SK-N-MC (cell line): ENCODE data around the gene GUCY1A1.

Source experiments
- DNase-seq: peaks from one replicate; pipeline ENCODE4 v3.0.0-alpha.2; 2011; ENCODE audit warnings: low read depth, low spot score
- H3K27ac ChIP-seq: fragments of 200-600 bp; sonication (generic); 2 replicates; pipeline ENCODE4 v1.5.1; 2016; ENCODE audit warnings: mixed run types
- H3K36me3 ChIP-seq: fragments of 200-600 bp; sonication (generic); 2 replicates; pipeline ENCODE4 v1.6.1; 2017; ENCODE audit warnings: antibody characterized with exemption, low read length, mixed read lengths; ENCODE audit not compliant: insufficient read depth
- H3K4me3 ChIP-seq: fragments of 200-600 bp; sonication (generic); 2 replicates; pipeline ENCODE4 v1.5.1; 2016
- H3K9ac ChIP-seq: fragments of 200-600 bp; sonication (generic); 2 replicates; pipeline ENCODE4 v1.8.0; 2017; ENCODE audit warnings: mixed run types, mixed read lengths; ENCODE audit not compliant: insufficient read length
- H3K9me3 ChIP-seq: fragments of 200-600 bp; sonication (generic); 2 replicates; pipeline ENCODE4 v1.6.1; 2017; ENCODE audit warnings: low read depth, mild to moderate bottlenecking, antibody characterized with exemption, low read length, moderate library complexity, mixed read lengths
- EZH2 ChIP-seq: fragments of 200-600 bp; sonication (generic); IDR thresholded peaks from one replicate; pipeline ENCODE4 v1.6.1; 2017; ENCODE audit warnings: antibody characterized with exemption
- FOXP2 ChIP-seq: optimal IDR thresholded peaks from 2 replicates; pipeline ENCODE3; 2011; ENCODE audit warnings: mild to moderate bottlenecking, moderate library complexity; ENCODE audit not compliant: insufficient read depth; ENCODE audit errors: extremely low read length, control extremely low read depth
- POLR2AphosphoS5 ChIP-seq: IDR thresholded peaks from 2 replicates; pipeline ENCODE4 v1.6.1; 2012; ENCODE audit warnings: mild to moderate bottlenecking, low read depth, low read length, borderline replicate concordance

The GUCY1A1 gene

DNA sequence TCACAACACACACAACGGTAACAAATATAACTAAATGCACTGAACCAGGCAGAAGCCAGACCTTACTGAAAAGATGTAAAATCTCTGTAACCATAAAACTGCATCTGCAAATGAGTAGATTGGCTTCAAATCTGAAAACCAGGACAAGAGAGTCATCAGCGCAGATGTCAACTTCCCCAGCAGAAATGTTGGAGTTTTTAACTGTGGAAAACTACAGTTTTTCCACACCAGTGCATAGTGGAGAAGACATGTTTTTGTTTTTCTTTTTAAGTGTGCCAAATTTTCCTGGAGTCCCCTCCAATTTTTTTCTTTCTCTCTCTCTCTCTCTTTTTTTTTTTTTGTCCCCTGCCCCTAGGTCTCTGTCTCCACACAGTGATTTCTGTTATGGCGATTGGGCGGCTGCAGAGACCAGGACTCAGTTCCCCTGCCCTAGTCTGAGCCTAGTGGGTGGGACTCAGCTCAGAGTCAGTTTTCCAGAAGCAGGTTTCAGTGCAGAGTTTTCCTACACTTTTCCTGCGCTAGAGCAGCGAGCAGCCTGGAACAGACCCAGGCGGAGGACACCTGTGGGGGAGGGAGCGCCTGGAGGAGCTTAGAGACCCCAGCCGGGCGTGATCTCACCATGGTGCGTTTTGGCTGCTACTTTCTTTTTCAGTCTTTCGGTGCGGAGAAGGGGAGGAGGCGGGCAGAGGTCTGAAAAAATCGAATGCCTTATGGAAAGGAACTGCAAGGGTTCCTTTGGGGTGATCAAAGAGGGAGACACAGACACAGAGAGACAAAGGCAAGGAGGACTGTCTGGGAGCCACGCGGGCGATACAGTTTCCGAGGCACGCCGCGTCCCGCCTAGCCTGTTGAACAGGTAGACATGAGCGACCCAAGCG, at the start of gene GUCY1A1:
TSS of gene GUCY1A1 (plus strand) at position 505 of the 878 bp plus-strand sequence. CDS start 30,020 bp downstream, outside the sequence.
- Histone ChIP-seq H3K27ac (no peak within 1 kb of the TSS), H3K4me3 (peak within 1 kb of the TSS; percentile 83), H3K9ac (peak within 1 kb of the TSS; percentile 77), H3K9me3 (no peaks in the 10 kb centered on the region), H3K36me3 (no peaks in the 10 kb centered on the region)
- TF ChIP-seq POLR2AphosphoS5 (no peak), FOXP2 (no peak), EZH2 (no peak)
- no peak for DNase-seq

GRCh38 chr4:155617296-155617695, 49.4 kb upstream of the GUCY1A1 start:
- no peak overlapping the region for H3K4me3 ChIP-seq
- TF ChIP-seq FOXP2 (no peak), EZH2 (no peak), POLR2AphosphoS5 (no peak)
- H3K27ac ChIP-seq, result no peak overlapping the region
- DNase-seq, result no peak
- H3K36me3 ChIP-seq, result no peaks in the 10 kb centered on the region
- 0 out of 2 replicates have a peak, but pooled peaks cover 3% of the 10 kb centered on the region for H3K9me3 ChIP-seq
- no peak overlapping the region for H3K9ac ChIP-seq

GRCh38 chr4:155618183-155618838, 48.3 kb upstream of the GUCY1A1 start:
- TF ChIP-seq EZH2 (no peak), FOXP2 (no peak), POLR2AphosphoS5 (no peak)
- Histone ChIP-seq H3K4me3 (no peak overlapping the region), H3K9me3 (0 out of 2 replicates have a peak, but pooled peaks cover 3% of the 10 kb centered on the region), H3K36me3 (no peaks in the 10 kb centered on the region), H3K9ac (no peak overlapping the region), H3K27ac (no peak overlapping the region)
- DNase-seq, result no peak

GRCh38 chr4:155620637-155621036, 46.0 kb upstream of the GUCY1A1 start:
- no peaks in the 10 kb centered on the region for H3K36me3 ChIP-seq
- H3K9ac ChIP-seq, result no peak overlapping the region
- H3K27ac ChIP-seq, result no peak overlapping the region
- no peak for TF ChIP-seq FOXP2
- TF ChIP-seq POLR2AphosphoS5, result no peak
- no peak for TF ChIP-seq EZH2
- no peak for DNase-seq
- no peaks in the 10 kb centered on the region for H3K9me3 ChIP-seq
- no peak overlapping the region for H3K4me3 ChIP-seq

DNA sequence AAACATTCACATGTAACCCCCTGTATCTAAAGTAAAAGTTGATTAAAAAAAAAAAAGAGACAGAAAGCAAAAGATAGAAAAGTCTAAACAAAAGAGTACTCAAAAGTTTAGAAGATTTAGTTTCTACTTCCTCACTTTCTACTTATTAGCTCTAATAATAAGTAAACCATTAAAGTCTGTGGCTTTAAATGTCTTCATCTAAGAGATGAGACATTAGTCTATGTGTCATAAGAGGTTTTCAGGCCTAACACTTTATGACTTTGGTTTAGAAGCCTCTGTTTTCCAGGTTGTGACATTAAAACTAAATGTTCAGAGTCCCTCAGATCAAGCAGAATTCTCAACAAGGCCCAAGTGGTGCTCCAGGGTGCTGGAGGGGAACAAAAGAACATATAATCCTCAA, 42.2 kb upstream of the GUCY1A1 start:
- Histone ChIP-seq H3K9me3 (no peaks in the 10 kb centered on the region), H3K9ac (no peak overlapping the region), H3K4me3 (no peak overlapping the region), H3K27ac (no peak overlapping the region), H3K36me3 (no peaks in the 10 kb centered on the region)
- TF ChIP-seq EZH2, result no peak
- TF ChIP-seq POLR2AphosphoS5, result no peak
- TF ChIP-seq FOXP2, result no peak
- DNase-seq, result no peak

DNA sequence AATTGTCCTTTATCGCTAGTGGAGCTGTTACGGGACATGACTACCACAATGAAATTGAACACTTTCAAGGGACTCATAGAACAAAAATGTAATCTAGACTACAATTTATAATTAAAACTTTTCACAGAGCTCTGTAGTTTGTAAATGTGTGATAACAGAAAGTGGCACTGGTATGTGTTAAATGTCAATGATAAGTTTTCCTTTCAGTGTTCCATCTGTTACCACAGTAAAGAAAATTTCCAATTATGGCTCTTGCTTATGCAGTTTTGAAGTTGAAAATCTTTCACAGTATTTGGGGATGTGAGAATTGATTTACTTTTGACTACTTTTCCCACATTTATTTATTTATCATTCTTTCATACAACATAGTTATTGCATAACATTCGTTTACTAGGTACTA, 40.1 kb upstream of the GUCY1A1 start:
- no peak overlapping the region for H3K9ac ChIP-seq
- no peak for TF ChIP-seq POLR2AphosphoS5
- no peak for TF ChIP-seq FOXP2
- no peak for TF ChIP-seq EZH2
- no peaks in the 10 kb centered on the region for H3K9me3 ChIP-seq
- no peak for DNase-seq
- no peaks in the 10 kb centered on the region for H3K36me3 ChIP-seq
- no peak overlapping the region for H3K4me3 ChIP-seq
- H3K27ac ChIP-seq, result no peak overlapping the region

DNA sequence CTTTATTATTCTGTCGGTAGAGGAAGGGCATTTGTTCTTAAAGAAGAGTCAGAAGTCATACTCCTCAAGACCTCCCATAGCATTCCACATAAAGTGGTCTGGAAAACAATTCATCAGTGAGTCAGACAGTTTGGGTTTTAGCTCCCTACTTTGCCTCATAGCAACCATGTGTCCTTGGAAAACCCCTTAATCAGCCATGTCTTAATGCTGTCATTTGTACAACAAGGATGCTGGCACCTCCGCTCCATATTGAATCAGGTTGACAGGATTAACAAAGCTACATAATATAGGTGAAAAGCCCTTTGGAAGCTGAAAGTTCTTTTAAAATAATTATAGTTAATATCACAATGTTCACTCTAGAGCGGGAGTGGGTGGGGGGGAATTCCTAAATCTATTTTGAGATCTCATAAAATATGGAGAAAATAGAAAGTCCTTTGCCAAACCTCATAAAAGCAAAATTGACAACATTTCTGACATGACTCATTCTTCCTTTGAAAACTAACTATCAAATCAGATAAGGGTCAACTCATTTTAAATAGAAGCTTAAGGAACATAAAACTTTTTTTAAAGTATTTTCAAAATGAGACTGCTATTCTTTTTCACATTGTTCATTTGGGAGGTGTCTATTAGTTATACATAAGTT, 37.3 kb upstream of the GUCY1A1 start:
- H3K9me3 ChIP-seq, result no peaks in the 10 kb centered on the region
- no peak overlapping the region; the same call in 1 of the 2 replicates for H3K4me3 ChIP-seq
- no peak for DNase-seq
- no peaks in the 10 kb centered on the region for H3K36me3 ChIP-seq
- H3K9ac ChIP-seq, result no peak overlapping the region
- H3K27ac ChIP-seq, result peak overlapping the region; percentile 88
- TF ChIP-seq FOXP2 (no peak), EZH2 (no peak), POLR2AphosphoS5 (no peak)

DNA sequence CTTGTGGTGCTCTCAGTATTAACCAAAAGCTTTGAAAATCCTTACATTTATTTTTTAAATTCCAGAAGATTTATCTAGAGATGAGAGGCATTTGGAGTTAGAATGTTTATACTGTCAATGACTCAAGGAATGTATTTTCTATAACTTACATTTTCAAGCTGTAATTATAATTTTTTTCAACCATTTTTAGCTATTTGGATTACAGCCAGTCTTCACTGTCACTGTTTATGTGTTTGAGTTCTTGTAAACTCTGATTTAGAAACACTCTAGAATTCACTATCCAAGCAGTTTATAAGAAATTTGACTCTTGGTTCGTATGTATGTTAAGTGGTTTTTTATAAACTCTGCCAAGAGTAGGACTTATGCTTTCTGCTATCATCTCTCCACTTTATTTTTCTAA, 36.7 kb upstream of the GUCY1A1 start:
- Histone ChIP-seq H3K9ac (peak overlapping the region; percentile 14), H3K36me3 (no peaks in the 10 kb centered on the region), H3K27ac (peak overlapping the region; percentile 88), H3K4me3 (peak overlapping the region; percentile 36; the same call in 1 of the 2 replicates), H3K9me3 (no peaks in the 10 kb centered on the region)
- TF ChIP-seq POLR2AphosphoS5 (no peak), EZH2 (no peak), FOXP2 (no peak)
- no peak for DNase-seq
